Bone marrow (tissue), 2 donors: ENCODE data around the gene ELOVL2.
"Not testable (repeated sequence)": the region's sequence is repeated elsewhere in the genome, so short reads cannot be mapped to it uniquely, and the experiment has no call there.

Experiments used
- DNase-seq, 2 donors: peaks; one replicate each; lab custom pipeline; 2025; lab: John Stamatoyannopoulos, UW

ELOVL2 gene, protein sequence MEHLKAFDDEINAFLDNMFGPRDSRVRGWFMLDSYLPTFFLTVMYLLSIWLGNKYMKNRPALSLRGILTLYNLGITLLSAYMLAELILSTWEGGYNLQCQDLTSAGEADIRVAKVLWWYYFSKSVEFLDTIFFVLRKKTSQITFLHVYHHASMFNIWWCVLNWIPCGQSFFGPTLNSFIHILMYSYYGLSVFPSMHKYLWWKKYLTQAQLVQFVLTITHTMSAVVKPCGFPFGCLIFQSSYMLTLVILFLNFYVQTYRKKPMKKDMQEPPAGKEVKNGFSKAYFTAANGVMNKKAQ

DNA sequence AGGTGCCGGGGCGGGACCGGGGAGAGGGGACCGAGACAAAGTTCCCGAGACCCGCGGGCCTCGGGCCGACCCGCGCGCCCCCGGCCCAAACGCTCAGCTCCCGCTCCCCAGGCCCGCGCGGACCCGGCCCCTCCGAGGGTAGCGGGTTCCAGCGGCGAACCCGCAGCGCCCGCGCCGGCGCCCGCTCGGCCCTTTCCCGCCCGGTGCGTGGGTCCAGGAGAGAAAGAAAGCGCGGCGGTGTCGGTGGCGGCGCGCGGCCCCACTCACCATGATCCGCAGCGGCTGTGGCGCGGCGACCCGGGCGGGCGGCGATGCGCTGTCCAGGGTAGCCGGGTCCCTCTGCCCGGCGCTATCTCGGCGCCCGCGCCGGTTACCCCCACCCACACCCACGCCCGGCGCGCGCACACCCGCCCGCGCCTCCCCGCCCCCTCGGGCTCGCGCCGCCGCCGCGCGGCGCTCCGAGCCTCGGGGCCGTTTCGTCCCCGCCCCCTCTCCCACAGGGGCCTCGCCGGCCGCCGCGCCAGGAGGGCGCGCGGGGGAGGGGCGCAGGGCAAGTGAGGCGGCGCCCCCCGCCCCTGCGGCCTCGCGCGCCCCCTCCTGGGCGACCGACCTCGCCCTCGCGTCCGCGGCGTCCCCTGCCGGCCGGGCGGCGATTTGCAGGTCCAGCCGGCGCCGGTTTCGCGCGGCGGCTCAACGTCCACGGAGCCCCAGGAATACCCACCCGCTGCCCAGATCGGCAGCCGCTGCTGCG lies at the start of gene ELOVL2:
ELOVL2 (minus strand) TSS at position 345 of the 751 bp plus-strand sequence; CDS start at position 270, 75 bp downstream.
- no peak for DNase-seq

DNA sequence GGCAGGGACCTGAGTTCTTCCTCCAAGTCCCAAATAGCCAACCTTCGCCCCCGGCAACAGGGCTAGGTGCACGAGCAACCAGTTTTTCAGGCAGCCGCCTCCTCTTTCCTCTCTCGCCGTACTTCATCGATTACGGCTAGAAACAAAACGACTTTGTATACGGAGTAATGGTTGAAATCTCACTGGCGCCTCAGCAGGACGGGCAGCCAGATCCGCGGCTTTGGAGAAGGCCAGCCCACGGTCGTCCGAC lies 49.2 kb upstream of the ELOVL2 start:
- DNase-seq, result no peak

DNA sequence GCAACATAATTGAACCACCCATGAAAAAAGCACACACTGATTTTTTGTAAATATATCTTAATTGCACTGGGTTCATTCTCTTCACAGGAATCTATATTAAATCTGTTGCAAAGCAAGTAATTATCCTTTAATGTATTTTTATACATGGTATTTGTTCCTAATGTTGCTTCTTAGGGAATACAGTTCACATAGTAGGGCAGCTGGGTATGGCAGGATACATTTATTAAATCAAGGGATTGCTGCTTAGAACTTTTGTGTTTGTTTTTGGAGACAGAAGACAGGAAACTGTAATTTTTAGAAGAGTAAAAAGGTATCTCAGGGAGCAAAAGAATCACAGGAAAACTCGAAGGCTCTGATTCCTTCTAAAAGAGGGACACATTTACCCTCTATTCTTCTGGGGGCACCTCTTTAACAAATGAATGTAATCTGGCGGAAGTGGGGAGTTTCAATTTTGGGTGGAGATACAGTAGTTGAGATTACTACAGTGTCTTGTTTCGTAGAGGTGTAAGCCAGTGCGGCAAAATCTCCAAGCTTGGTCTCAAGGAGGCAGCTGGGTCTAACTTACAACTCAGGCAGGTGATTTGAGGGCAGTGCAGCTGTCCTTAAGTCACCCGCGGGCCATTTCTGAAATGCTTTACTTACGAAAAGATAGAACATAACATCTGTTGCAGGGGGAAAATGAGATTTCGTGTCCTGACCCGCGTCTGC lies 48.7 kb upstream of the ELOVL2 start:
- no peak for DNase-seq

DNA sequence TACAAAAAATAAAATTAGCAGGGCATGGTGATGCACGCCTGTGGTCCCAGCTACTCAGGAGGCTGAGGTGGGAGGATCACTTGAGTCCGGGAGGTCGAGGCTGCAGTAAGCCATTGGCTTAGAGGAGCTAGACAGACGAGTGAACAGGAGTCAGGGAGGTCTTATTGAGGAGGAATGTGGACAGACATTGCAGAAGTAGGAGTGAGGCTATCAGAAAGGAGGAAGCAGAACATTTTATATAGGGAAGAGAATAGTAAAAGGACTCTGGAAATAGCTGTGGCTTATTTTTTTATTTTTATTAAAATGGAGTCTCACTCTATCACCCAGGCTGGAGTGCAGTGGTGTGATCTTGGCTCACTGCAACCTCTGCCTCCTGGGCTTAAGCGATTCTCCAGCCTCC lies 47.0 kb upstream of the ELOVL2 start:
- DNase-seq, result not testable (repeated sequence)

DNA sequence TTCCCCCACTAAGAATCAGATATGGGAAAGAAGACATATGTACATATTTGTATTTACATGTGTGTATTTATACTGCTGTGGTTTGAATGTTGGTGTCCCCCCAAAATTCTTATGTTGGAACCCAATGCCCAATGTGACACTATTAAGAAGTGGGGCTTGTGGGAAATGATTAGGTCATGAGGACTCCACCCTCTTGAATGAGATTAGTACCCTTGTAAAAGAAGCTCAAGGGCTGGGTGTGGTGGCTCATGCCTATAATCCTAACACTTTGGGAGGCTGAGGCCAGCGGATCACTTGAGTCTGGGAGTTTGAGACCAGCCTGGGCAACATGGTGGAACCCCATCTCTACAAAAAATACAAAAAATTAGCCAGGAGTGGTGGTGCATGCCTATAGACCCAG lies 45.6 kb upstream of the ELOVL2 start:
- no peak for DNase-seq

DNA sequence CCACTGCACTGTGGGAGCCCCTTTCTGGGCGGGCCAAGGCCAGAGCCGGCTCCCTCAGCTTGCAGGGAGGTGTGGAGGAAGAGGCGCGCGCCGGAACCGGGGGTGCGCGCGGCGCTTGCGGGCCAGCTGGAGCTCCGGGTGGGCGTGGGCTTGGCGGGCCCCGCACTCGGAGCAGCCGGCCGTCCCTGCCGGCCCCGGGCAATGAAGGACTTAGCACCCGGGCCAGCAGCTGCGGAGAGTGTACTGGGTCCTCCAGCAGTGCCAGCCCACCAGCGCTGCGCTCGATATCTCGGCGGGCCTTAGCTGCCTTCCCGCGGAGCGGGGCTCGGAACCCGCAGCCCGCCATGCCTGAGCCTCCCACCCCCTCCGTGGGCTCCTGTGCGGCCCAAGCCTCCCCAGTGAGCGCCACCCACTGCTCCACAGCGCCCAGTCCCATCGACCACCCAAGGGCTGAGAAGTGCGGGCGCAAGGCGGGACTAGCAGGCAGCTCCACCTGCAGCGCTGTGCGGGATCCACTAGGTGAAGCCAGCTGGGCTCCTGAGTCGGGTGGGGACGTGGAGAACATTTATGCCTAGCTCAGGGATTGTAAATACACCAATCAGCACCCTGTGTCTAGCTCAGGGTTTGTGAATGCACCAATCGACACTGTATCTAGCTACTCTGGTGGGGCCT lies 43.2 kb upstream of the ELOVL2 start:
- not testable (repeated sequence) for DNase-seq

DNA sequence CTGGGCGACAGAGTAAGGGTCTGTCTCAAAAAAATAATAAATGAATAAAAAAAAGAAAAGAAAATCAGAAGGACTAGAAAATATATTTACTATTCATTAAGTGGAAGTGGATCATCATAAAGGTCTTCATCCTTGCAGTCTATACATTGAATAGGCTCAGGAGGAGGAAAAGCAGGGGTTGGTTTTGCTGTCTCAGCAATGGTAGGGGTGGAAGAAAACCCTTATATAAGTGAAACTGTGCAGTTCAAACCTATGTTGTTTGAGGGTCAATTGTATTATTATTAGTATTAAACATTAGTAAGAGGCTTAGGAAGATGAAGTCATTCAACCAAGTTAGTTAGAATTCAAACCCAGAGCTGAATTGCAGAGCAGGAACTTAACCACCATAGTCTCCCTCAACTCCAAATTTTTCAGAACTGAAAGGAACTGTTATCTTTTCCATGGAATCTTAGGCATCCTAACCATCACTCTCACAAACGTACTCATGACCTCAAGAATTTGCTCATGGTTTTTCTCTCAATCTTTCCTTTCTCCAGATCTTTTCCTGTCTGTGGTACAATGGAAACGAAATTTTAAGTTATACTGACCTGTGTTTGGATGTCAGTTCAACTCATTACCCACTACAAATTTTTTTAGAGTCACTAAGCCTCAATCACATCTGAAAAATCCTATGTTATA lies 41.8 kb upstream of the ELOVL2 start:
- DNase-seq, result no peak

DNA sequence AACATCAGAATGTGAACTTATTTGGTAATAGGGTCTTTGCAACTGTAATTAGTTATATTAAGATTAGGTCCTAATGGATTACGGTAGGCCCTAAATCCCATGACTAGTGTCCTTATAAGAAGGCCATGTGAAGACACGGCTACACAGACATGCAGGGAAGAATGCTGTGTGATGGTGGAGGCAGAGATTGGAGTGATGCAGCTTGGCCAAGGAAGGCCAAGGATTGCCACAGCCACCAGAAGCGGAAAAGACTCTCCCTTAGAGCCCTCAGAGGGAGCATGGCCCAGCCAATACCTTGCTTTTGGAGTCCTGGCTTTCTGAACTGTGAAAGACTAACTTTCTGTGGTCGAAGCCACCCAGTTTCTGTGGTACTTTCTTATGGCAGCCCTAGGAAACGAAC lies 39.9 kb upstream of the ELOVL2 start:
- no peak for DNase-seq

DNA sequence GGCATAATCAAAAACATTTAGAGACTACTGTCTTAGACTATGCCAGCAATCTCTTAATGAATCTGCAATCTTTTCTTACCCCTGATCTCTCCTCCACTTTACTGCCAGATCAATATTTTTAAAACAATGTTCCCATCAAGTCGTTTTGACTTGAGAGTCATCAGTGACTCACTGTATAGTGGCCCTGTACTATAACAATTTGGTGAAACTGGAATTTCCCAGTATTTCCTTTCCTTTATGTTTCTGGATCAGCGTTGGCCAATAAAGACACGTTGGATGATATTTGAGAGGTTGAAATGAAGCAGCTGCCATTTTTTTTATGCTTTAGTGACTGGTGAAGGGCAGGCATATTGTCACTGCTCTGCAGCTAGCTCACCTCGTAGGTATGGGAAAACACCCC lies 39.4 kb upstream of the ELOVL2 start:
- DNase-seq, result no peak

DNA sequence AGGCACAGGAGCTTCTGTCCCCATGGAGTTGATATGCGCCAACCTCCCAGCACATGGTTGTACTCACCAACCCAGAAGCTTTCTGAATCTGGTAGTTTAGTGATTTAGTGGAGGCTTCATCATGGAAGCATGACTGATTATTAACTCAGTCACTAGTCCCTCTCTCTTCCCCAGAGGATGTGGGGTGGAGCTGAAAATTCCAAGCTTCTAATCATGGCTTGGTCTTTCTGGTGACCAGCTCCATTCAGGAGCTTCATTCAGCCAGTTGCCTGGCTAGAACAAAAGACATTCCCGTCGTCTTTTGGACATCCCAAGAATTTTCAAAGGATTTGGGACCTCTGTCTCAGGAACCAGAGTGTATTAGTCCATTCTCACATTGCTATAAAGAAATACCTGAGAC lies 36.2 kb upstream of the ELOVL2 start:
- no peak for DNase-seq

DNA sequence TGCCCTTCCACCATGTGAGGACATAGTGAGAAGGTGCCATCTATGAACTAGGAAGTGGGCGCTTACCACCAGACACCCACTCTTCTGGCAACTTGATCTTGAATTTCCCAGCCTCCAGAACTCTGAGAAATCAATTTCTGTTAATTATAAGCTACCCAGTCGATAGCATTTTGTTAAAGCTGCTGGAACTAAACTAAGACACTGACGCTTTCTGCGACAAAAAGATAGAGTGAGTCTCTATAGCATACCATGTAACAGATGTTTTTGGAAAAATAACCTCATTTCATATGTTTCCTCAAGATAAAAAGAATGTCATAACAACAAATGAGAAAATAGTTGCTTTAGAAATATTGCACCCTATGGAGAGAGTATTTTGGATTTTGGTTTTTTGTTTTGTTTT lies 34.2 kb upstream of the ELOVL2 start:
- DNase-seq, result no peak

DNA sequence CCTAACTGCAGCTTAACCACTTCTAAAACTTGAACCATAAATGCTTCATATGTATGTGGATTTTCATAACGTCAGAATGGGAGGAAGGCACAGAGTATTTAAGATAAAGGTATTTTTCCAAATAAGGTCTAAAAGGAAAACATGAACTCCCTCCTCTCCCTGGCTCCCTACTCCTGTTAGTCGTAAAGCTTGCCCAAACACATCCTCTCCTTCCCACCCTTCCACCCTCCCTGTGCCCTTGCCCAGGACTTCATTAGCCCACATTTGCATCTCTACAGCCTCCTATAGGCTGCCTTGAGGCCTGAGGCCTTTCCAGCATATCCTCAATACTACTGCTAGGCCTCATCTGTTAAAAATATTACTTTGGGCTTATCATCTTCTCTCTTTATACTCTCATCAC lies 32.4 kb upstream of the ELOVL2 start:
- DNase-seq, result no peak

DNA sequence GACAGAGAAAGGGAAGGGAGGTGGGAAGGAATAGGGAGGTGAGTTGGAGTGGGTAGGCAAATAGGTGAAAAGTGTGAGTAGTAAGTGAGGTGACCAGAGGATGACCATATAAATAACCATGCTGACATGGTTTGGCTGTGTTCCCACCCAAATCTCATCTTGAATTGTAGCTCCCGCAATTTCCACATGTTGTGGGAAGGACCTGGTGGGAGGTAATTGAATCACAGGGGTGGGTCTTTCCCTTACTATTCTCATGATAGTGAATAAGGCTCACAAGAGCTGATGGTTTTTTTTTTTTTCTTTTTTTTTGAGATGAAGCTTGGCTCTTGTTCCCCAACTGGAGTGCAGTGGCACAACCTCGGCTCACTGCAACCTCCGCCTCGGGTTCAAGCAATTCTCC lies 28.0 kb upstream of the ELOVL2 start:
- no peak for DNase-seq

DNA sequence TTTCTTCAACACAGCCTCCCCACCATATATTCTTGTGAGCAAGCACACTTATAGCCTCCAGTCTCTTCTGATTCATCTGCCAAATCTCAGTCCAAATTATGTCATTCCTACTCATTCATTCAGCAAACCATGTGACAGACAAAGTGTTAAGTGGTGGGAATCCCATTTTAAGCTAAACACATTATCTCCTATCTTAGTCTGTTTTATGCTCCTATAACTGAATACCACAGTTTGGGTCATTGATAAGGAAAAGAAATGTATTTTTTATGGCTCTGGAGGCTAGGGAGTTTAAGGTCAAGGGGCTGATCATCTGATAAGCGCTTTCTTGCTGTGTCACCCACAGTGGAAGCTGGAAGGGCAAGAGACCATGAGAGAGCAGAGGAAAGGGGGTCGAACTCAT lies 25.7 kb upstream of the ELOVL2 start:
- no peak for DNase-seq

DNA sequence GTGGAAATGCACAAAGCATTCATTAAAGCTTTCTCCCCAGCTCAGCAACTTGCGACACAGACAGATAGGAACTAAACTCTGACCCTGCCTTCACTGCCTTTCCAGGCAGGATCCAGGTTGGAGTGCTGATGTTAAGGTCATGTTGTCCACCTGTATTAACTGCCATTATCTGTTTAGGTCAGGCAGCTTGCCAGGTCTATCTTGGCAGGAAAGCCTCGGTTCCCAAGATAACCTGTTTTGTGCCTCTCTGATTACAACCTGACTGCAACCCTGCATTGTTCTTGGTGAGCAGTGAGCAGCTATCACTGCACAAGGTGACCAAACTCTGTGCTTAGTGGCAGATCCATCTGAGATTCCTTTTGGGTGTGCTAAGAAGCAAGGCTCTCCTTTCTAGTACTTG lies 23.2 kb upstream of the ELOVL2 start:
- no peak for DNase-seq

DNA sequence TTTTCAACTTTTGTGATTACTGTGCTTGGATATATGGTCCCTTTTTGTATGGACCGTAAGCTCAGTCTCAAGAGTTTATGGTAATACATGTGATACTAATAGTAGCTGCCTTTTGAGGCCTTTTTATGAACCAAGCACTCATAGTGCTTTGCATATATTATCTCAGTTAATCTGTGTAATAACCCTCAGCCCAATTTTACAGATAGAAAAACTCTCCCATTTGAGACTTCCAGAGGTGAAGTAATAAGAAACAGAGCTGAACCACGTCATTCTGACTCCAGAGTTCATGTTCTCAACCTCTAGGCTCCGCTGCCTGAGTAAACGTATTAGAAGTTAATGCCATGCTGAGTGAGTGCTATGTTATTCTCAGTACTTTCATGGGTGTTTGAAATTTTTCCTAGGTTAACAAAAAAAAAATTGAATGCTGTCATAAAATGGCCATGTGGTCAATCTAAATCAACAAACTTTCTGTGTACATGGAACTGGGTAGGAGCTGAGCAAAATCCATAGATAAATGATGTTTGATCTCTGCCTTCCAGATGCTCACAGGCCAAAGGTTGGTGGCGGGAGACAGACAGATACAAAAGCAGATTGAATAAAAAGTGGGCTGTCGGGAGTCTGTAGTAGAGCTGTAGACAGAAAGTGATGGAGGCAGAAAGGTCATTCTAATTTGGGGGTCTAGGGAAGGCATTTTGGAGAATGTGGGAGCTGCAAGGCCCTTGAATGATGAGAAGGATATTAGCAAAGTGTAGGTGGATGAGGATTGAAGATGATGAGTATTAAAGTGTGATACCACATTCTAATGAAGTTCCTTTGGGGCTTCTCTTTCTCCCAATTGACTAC lies 22.6 kb upstream of the ELOVL2 start:
- no peak for DNase-seq

DNA sequence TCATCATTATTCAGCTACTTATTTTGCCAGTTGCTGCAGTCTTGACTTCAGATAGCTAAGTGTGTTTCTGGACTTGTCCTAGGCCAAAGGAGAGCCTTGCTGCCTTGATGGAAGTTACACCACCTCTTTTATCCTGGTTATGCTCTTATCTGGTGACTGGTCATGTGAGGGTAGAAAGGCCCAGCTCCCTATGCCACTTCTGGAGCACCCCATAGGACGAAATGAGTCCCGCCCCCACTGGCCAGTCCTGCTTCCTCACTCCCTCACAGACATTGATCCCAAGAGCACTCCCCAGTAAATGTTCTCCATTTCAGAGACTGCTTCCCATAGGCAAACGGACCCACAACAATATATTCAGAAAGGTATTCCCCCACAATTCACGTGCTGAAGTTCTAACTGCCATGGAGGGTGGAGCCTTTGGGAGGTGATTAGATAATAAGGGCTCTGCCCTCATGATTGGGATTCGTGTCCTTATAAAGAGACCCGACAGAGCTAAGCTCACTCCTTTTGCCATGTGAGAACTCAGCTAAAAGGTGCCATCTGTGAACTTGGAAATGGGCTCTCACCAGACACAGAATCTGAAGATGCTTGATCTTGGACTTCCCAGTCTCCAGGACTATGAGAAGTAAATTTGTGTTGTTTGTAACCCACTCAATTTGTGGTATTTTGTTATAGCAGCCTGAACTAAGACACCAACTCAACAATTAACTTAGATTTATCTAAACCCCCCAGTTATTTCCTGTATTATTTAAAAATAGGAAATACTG lies 21.5 kb upstream of the ELOVL2 start:
- DNase-seq, result no peak

DNA sequence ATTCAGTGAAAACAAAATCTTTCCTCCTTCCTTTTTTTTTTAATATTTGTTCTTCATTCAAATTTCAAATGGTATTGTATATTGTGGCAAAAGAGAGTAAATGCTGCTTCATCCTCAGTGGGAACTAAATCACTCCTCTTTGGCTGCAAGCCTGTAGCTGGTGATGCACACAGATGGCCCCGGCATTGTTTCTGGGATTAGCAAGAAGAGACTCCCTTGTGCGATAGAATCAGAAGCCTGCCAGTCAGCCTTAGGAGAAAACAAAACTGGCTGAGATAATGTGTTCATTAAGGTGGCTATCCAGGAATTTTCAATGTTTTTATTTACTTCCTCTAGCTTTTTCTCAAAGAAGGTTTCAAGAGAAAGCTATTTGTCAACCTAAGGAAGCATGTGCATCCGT lies 20.7 kb upstream of the ELOVL2 start:
- DNase-seq, result no peak

DNA sequence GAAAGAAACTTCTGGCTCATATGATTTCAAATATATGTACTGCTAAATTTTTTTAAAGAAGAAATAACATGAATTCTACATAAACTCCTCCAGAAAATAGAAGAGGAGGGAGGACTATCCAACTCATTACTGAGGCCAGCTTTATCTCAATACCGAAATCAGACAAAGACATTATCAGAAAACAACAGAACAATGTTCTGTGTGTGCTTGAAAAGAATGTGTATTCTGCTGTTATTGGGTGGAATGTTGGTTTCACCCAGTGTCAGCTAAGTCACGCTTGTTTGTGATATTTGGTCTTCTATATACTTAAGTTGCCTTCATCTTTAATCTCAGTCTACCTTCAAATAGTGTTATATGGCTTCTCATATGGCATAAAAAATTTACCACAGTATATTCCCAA lies 18.6 kb upstream of the ELOVL2 start:
- DNase-seq, result no peak

DNA sequence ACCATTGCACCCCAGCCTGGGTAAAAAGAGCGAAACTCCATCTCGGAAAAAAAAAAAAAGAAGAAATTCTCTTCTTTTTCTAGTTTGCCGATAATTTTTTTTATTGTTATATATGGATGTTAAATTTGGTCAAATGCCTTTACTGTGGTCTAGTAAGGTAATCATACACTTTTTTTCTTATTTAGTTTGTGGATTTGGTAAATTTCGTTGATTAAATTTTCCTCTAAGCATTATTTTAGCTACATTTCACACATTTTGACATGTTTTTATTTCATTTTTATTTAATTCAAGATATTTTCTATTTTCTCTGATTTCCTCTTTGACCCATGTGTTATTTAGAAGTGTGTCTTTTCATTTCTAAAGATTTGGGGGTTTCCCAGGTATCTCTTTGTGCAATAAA lies 18.0 kb upstream of the ELOVL2 start:
- DNase-seq, result no peak

DNA sequence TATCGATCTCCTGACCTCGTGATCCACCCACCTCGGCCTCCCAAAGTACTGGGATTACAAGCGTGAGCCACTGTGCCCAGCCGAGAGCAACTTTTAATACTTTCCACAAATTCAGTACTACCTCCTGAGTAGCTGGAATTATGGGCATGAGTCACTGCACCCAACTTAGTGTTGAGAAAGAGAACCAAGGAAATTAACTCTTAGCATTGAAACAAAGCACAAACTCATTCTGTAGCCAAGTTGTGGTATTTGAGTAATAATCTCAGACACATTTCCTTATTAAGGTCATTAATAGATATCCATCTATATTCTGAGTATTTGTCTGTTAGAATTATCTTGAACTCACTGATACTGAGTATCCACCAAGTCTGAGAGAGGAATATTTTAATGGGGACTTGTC lies 14.3 kb upstream of the ELOVL2 start:
- no peak for DNase-seq
